Measurements from ENCODE around the gene PIP5KL1. TPM values are rescaled to one million over a fixed set of nuclear protein-coding genes. Genes with fewer than 3 reads are reported as not detected.

Gene PIP5KL1
- total and polyA plus RNA-seq, 2 of the 4 experiments (the other 2 are of a cell fraction) = 0.36 to 3.6 TPM

DNA sequence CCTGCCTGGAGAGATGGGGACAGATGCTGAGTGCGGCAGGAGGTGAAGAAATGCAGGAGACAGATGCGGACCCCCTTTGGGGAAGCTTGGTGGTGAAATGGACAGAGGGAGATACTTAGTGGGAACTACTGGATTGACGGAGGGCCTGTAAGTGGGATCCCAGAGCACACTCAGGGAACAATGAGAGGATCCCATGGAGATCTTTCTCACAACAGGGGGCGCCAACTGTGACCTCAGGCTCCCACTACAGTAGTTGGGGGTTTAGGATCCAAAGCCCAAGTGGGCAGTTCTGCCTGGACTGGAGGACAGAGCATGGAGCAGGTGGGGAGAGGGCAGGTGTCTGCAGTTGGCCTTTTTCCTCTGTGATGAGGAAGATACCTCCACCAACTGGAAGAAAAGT lies 3.7 kb upstream of the PIP5KL1 start:
- H3K9me1 ChIP-seq (ENCODE audit: insufficient read depth, low read length) = peaks cover 42% of the 10 kb centered on the region
- no peak overlapping the region for H3K9ac ChIP-seq (ENCODE audit: low read depth, low read length)
- CTCF ChIA-PET = no interaction called here
- no peak overlapping the region for H4K91ac ChIP-seq (ENCODE audit: insufficient read depth, low read depth, low read length)
- no peak overlapping the region for H3K4me2 ChIP-seq (ENCODE audit: low read depth, low read length)
- no peak overlapping the region for H3K18ac ChIP-seq (ENCODE audit: low read depth, low read length)
- H3K4me3 ChIP-seq (ENCODE audit: insufficient read depth, low read depth, low read length) = no peak overlapping the region
- in situ Hi-C loops (cut with MboI; ENCODE audit: low sequenced_read_pairs) = no loop called here
- peaks cover 16 to 54% of the 10 kb centered on the region in 2 experiments; a peak in 3 of 4 replicates for H3K79me1 ChIP-seq (ENCODE audit: low read depth in 1 of 2, low read length in 2 of 2)
- no peak overlapping the region for H3K27ac ChIP-seq (ENCODE audit: insufficient read depth, low read length)
- no peak overlapping the region for H4K8ac ChIP-seq (ENCODE audit: low read depth in 2 of 2, low read length in 2 of 2)
- H2BK120ac ChIP-seq (ENCODE audit: low read depth, low read length) = no peak overlapping the region
- no peak overlapping the region for H4K5ac ChIP-seq (ENCODE audit: low read depth, low read length)
- peaks cover 25% of the 10 kb centered on the region for H3K4me1 ChIP-seq (ENCODE audit: control insufficient read depth, insufficient read depth, low read length)
- H3K27me3 ChIP-seq (ENCODE audit: control insufficient read depth, insufficient read depth, low read length) = no peaks in the 10 kb centered on the region
- no peak overlapping the region for H3K23ac ChIP-seq (ENCODE audit: low read depth, low read length)
- ATAC-seq (ENCODE audit: low read depth) = no peak
- no peak overlapping the region for H2BK20ac ChIP-seq (ENCODE audit: low read depth, low read length)
- no peak overlapping the region for H2AK5ac ChIP-seq (ENCODE audit: low read depth, low read length)
- BruUV-seq (replicated peaks) = no TSS peak
- POLR2A ChIA-PET (ENCODE audit: unreplicated experiment) = no interaction called here
- no peak overlapping the region for H3K4ac ChIP-seq (ENCODE audit: low read depth, low read length)
- no peak overlapping the region for H2AFZ ChIP-seq (replicated peaks; ENCODE audit: low read length, poor library complexity)
- no peak overlapping the region for H2AK9ac ChIP-seq (replicated peaks; ENCODE audit: low read depth, low read length, poor library complexity)
- intact Hi-C loops (cut with micrococcal nuclease) = no loop called here
- 100% methylated on average over 3 of the region's 4 CpGs; no CpG with 5 or more reads in 1 of the 2 experiments for WGBS, 2 experiments (ENCODE audit: extremely low coverage in 2 of 2, insufficient read length in 1 of 2)
- H4K20me1 ChIP-seq (ENCODE audit: insufficient read depth, low read length) = peaks cover 33% of the 10 kb centered on the region
- H3K9me3 ChIP-seq (ENCODE audit: control insufficient read depth, insufficient read depth, low read length) = no peaks in the 10 kb centered on the region
- peaks cover 6% of the 10 kb centered on the region for H3K36me3 ChIP-seq (ENCODE audit: control insufficient read depth, insufficient read depth, low read length)
- no peak overlapping the region for H3K14ac ChIP-seq (replicated peaks; ENCODE audit: low read depth, low read length)
- no peak for DNase-seq
- TF ChIP-seq RFX5 (IDR thresholded peaks at IDR 0.05; ENCODE audit: low read depth, low read length) (no peak), CEBPB (IDR thresholded peaks at IDR 0.05; ENCODE audit: low read depth, low read length) (no peak), SMC3 (IDR thresholded peaks at IDR 0.05; ENCODE audit: low read depth, low read length) (no peak), MXI1 (IDR thresholded peaks at IDR 0.05; ENCODE audit: borderline replicate concordance, low read depth, low read length) (no peak), MAZ (IDR thresholded peaks at IDR 0.05; ENCODE audit: borderline replicate concordance, low read depth, low read length) (no peak), MAFK (IDR thresholded peaks at IDR 0.05; ENCODE audit: low read depth, low read length) (no peak)
- TF ChIP-seq, protein P1, sequence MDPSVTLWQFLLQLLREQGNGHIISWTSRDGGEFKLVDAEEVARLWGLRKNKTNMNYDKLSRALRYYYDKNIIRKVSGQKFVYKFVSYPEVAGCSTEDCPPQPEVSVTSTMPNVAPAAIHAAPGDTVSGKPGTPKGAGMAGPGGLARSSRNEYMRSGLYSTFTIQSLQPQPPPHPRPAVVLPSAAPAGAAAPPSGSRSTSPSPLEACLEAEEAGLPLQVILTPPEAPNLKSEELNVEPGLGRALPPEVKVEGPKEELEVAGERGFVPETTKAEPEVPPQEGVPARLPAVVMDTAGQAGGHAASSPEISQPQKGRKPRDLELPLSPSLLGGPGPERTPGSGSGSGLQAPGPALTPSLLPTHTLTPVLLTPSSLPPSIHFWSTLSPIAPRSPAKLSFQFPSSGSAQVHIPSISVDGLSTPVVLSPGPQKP (IDR thresholded peaks at IDR 0.05; ENCODE audit: borderline replicate concordance, low read depth, low read length) = no peak
- dilution Hi-C loops (cut with HindIII; ENCODE audit: low sequenced_read_pairs, unreplicated experiment) = no loop called here
- no peak overlapping the region for H2BK5ac ChIP-seq (ENCODE audit: low read depth, low read length, poor library complexity, severe bottlenecking)
- H2BK15ac ChIP-seq (ENCODE audit: low read depth, low read length) = no peak overlapping the region
- no peak overlapping the region for H3K56ac ChIP-seq (ENCODE audit: extremely low read depth, insufficient read depth, low read length)

All from IMR-90 (cell line).